Smooth muscle cell (in vitro differentiated cells): ENCODE results near the gene SCAMP5. TPM values are rescaled to one million over a fixed set of nuclear protein-coding genes. Genes with fewer than 3 reads are reported as not detected.

Experiments
- DNase-seq: peaks from one replicate; lab custom pipeline; 2025; ENCODE audit not compliant: unreplicated experiment; lab: John Stamatoyannopoulos, UW
- H2AFZ ChIP-seq: fragments of 200-600 bp; sonication (generic); 2 replicates; pipeline ENCODE4 v1.6.0; 2016; ENCODE audit warnings: antibody characterized with exemption, low read depth, mild to moderate bottlenecking
- H3F3A ChIP-seq: fragments of 200-600 bp; sonication (generic); 2 replicates; pipeline ENCODE4 v1.6.0; 2017; ENCODE audit warnings: antibody characterized with exemption, low read depth
- H3K27ac ChIP-seq: fragments of 200-600 bp; sonication (generic); 2 replicates; pipeline ENCODE4 v1.5.1; 2016; ENCODE audit warnings: low read depth, mild to moderate bottlenecking
- H3K27me3 ChIP-seq: fragments of 200-600 bp; sonication (generic); 2 replicates; pipeline ENCODE4 v1.6.1; 2016; ENCODE audit warnings: low read depth, mild to moderate bottlenecking
- H3K36me3 ChIP-seq: fragments of 200-600 bp; sonication (generic); 2 replicates; pipeline ENCODE4 v1.5.1; 2016; ENCODE audit warnings: low read depth
- H3K4me1 ChIP-seq: fragments of 200-600 bp; sonication (generic); 2 replicates; pipeline ENCODE4 v1.5.1; 2016; ENCODE audit warnings: low read depth
- H3K4me2 ChIP-seq: fragments of 200-600 bp; sonication (generic); 2 replicates; pipeline ENCODE4 v1.6.0; 2016; ENCODE audit warnings: mild to moderate bottlenecking
- H3K4me3 ChIP-seq: fragments of 200-600 bp; sonication (generic); 2 replicates; pipeline ENCODE4 v1.5.1; 2016; ENCODE audit warnings: mild to moderate bottlenecking
- H3K79me2 ChIP-seq: fragments of 200-600 bp; sonication (generic); 2 replicates; pipeline ENCODE4 v1.6.0; 2016; ENCODE audit warnings: low read depth, mild to moderate bottlenecking
- H3K9ac ChIP-seq: fragments of 200-600 bp; sonication (generic); 2 replicates; pipeline ENCODE4 v1.6.0; 2016; ENCODE audit warnings: low read depth
- H3K9me3 ChIP-seq: fragments of 200-600 bp; sonication (generic); replicated peaks from 2 replicates; pipeline ENCODE4 v1.5.1; 2016; ENCODE audit warnings: low read depth
- H4K20me1 ChIP-seq: fragments of 200-600 bp; sonication (generic); 2 replicates; pipeline ENCODE4 v1.6.0; 2016; ENCODE audit warnings: low read depth
- WGBS: methylation state at CpG from one replicate; pipeline ENCODE4 v1.1.7; 2016; ENCODE audit warnings: low lambda C conversion rate; 5-methylcytosine and 5-hydroxymethylcytosine counted together
- polyA plus RNA-seq: library from polyadenylated mRNA; unstranded; fragments of >200 nt; fragmentation: Nextera tagmentation; extraction: Ambion mirVana; gene quantifications from 2 replicates; pipeline ENCODE4 v1.2.1, GENCODE V29; 2016
- total RNA-seq: library from RNA; depleted of rRNA; stranded (reverse); fragments of >200 nt; gene quantifications from 2 replicates; pipeline ENCODE4 v1.2.3, GENCODE V29; 2014
- TF ChIP-seq, protein P1 (sequence below): fragments of 200-600 bp; sonication (generic); IDR thresholded peaks from 2 replicates; pipeline ENCODE4 v1.5.1; 2017; ENCODE audit warnings: borderline replicate concordance, mild to moderate bottlenecking, antibody characterized with exemption; ENCODE audit not compliant: insufficient read depth, poor library complexity, severe bottlenecking

SCAMP5 gene
- total and polyA plus RNA-seq, 2 experiments from 2014 or later: 6.6 to 18.1 TPM

DNA sequence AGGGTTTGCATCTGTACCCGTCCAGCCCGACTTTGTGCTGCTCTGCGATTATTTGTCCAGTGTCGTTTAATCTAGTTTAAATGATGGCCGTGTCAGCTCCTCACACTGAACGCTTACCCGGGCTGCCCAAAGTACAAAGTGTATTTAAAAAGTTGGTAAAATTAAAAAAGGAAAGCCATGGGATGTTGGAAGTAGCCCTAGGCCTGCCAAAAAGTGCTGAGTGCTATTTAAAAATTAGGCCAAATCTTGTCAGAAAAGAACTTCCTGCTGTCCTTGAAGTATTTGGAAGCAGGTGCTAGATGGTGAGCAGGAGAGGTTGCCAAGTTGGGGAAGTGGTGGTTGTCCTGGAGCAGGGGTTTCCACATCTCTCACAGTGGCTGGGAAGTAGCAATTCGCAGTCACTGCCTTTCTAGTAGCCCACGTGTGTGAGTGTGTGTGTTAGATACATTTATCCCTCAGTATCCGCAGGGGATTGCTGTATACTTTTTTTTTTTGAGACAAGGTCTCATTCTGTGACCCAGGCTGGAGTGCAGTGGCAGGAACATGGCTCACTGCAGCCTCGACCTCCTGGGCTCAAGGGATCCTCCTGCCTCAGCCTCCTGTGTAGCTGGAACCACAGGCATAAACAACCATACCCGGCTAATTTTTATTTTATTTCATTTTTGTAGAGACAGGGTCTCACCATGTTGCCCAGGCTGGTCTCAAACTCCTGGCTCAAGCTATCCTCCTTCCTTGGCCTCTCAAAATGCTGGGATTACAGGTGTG, 28.7 kb downstream of the SCAMP5 start:
- H3K27me3 ChIP-seq: no peaks in the 10 kb centered on the region
- no peak for DNase-seq
- peaks cover 13% of the 10 kb centered on the region for H3K79me2 ChIP-seq
- peak overlapping the region; percentile 91 for H3K9ac ChIP-seq
- H3K9me3 ChIP-seq: no peaks in the 10 kb centered on the region
- H3K4me3 ChIP-seq: peak overlapping the region; percentile 62
- no peaks in the 10 kb centered on the region for H3K4me1 ChIP-seq
- H3K36me3 ChIP-seq: no peaks in the 10 kb centered on the region
- H3F3A ChIP-seq: no peaks in the 10 kb centered on the region
- TF ChIP-seq, protein P1, sequence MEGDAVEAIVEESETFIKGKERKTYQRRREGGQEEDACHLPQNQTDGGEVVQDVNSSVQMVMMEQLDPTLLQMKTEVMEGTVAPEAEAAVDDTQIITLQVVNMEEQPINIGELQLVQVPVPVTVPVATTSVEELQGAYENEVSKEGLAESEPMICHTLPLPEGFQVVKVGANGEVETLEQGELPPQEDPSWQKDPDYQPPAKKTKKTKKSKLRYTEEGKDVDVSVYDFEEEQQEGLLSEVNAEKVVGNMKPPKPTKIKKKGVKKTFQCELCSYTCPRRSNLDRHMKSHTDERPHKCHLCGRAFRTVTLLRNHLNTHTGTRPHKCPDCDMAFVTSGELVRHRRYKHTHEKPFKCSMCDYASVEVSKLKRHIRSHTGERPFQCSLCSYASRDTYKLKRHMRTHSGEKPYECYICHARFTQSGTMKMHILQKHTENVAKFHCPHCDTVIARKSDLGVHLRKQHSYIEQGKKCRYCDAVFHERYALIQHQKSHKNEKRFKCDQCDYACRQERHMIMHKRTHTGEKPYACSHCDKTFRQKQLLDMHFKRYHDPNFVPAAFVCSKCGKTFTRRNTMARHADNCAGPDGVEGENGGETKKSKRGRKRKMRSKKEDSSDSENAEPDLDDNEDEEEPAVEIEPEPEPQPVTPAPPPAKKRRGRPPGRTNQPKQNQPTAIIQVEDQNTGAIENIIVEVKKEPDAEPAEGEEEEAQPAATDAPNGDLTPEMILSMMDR: no peak
- peak overlapping the region; percentile 83 for H3K4me2 ChIP-seq
- H3K27ac ChIP-seq: peak overlapping the region; percentile 1
- H2AFZ ChIP-seq: peak overlapping the region; percentile 85
- 23% methylated on average over 12 of the region's 12 CpGs for WGBS
- no peaks in the 10 kb centered on the region for H4K20me1 ChIP-seq

DNA sequence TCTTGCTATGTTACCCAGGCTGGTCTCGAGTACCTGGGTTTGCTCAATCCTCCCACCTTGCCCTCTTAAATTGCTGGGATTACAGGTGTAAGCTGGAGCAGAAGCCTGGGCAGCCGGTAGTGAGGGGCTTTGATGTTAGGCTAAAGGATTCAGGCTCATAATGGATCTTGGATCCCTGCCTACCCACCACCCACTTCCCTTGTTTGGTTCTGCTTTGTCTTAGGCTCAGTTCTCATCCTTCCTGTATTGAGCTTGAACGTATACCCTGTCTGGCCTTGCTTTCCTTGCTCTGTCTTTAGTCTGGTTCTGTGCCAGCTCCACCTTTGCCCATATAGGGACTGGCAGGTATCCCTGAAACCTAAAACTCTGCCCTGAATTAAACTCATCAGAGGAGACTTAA, 29.7 kb downstream of the SCAMP5 start:
- H3K4me1 ChIP-seq: peaks cover 6% of the 10 kb centered on the region
- H3K79me2 ChIP-seq: peaks cover 13% of the 10 kb centered on the region
- no peaks in the 10 kb centered on the region for H3K9me3 ChIP-seq
- H3K4me3 ChIP-seq: no peak overlapping the region
- no peak for DNase-seq
- no peak overlapping the region for H3K27ac ChIP-seq
- TF ChIP-seq, protein P1: no peak
- no peaks in the 10 kb centered on the region for H3K36me3 ChIP-seq
- 89% methylated on average over 3 of the region's 3 CpGs for WGBS
- no peak overlapping the region for H2AFZ ChIP-seq
- H3K9ac ChIP-seq: no peak overlapping the region
- H3F3A ChIP-seq: no peaks in the 10 kb centered on the region
- H3K4me2 ChIP-seq: no peak overlapping the region
- no peaks in the 10 kb centered on the region for H4K20me1 ChIP-seq
- H3K27me3 ChIP-seq: no peaks in the 10 kb centered on the region

DNA sequence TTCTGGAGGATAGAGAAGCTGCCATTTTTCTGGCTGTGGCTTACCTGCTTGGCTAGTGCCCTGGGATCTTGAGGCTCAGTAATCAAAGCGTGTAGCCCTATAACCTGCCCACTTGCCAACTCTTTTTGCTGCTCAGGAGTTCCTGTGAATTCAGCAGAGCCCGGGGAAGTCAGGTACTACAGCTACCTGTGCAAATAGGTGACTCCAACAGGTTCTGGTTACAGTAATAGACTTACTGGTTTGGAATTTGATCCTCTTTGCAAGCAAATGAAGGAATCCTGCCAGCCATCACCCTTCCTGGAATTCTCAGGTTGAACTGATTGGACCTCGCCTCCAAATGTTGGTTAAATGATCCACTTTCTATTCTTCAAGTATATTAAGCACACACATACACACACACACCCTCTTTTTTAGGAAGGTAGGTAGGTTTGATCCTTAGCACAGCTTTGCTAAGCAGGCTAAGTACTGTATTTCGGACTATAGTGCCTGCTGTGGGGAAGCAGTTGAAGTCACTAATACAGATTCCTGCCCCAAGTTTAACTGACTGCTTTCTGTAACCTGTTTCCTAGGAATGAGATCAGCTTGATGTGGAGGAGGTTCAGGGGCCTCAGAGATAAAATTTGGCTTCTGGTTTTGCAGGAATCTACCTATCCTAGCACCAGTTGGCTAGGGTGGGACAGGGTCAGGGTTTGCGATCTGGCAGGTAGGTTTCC, 30.3 kb downstream of the SCAMP5 start:
- Histone ChIP-seq H3K27me3 (no peaks in the 10 kb centered on the region), H3K36me3 (no peaks in the 10 kb centered on the region), H3K9me3 (no peaks in the 10 kb centered on the region), H3K4me3 (no peak overlapping the region), H2AFZ (no peak overlapping the region), H3K27ac (no peak overlapping the region), H3K4me1 (peaks cover 6% of the 10 kb centered on the region), H3K9ac (no peak overlapping the region), H3F3A (no peaks in the 10 kb centered on the region), H3K4me2 (no peak overlapping the region), H3K79me2 (peaks cover 13% of the 10 kb centered on the region), H4K20me1 (no peaks in the 10 kb centered on the region)
- over 99% methylated on average over 5 of the region's 5 CpGs for WGBS
- TF ChIP-seq, protein P1: no peak
- no peak for DNase-seq

DNA sequence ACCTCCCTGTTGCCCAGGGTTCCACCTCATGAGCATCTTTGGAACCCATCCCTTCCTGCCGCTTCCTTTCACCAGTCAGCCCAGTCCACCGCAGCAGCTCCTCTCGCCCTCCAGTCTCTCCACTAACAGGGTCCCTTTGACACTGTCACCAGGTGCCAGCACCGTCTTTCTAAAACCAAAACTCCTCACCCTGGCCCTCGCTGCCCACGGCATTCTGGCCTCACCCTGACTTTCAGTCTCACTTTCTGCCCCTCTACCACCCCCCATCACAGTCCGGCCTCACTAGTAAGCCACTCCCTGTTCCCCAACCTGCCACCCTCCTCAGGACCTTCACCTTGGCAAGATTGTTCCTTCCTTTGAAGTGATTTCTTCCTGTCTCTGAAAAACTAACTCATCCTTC, 32.2 kb downstream of the SCAMP5 start:
- Histone ChIP-seq H4K20me1 (no peaks in the 10 kb centered on the region), H3K79me2 (peaks cover 13% of the 10 kb centered on the region), H3F3A (no peaks in the 10 kb centered on the region), H3K4me1 (peaks cover 6% of the 10 kb centered on the region), H3K9me3 (no peaks in the 10 kb centered on the region), H3K36me3 (no peaks in the 10 kb centered on the region), H3K9ac (no peak overlapping the region), H3K27ac (no peak overlapping the region), H3K27me3 (no peaks in the 10 kb centered on the region), H3K4me2 (no peak overlapping the region), H2AFZ (no peak overlapping the region), H3K4me3 (no peak overlapping the region)
- TF ChIP-seq, protein P1: no peak
- WGBS: 90% methylated on average over 7 of the region's 7 CpGs
- DNase-seq: no peak
